Measurements from ENCODE around the gene CPPED1.

The CPPED1 gene

GRCh38 chr16:12649356-12649755, 154.3 kb downstream of the CPPED1 start:
- no peak for DNase-seq (ENCODE audit: low read depth, low spot score)

DNA sequence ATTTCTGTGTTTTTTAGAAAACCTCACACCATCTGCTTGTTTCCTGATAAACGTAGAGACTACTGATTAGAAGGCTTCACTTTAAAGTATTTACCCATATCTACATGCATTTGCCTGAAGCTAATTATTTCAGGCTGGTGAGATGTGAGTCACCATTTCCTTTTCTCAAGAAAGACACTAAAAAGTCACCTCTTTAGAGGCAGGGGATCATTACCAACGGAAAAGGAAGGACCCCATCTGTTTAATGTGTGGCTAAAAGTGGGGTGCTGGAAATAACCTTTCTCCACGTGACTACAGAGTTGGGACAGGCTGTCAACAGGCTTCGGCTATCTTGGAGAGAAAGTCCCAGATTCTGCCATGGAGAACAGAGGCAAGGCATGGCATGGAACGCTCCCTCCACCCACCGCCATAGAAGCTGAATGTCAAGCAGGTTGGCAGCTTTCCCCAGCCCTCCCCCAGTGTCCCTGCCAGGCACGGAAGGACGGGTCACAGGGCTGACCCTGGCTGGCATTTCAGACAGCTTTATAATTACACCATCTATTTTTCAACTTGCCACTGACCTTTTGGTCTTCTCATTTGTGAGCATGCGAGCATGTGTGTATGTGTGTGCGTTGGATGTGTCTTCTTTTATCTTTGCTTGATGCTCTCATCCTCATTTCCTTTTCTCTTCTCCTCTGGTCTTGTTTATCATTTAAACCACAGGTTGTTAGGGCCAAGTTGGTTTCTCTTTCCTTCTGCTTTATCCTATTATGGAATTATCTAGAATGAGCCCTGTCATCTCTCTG, 157.0 kb downstream of the CPPED1 start:
- DNase-seq (ENCODE audit: low read depth, low spot score): no peak

- DNase-seq (ENCODE audit: low read depth, low spot score): no peak
Measured at GRCh38 chr16:12646098-12646489, 157.6 kb downstream of the CPPED1 start.

DNA sequence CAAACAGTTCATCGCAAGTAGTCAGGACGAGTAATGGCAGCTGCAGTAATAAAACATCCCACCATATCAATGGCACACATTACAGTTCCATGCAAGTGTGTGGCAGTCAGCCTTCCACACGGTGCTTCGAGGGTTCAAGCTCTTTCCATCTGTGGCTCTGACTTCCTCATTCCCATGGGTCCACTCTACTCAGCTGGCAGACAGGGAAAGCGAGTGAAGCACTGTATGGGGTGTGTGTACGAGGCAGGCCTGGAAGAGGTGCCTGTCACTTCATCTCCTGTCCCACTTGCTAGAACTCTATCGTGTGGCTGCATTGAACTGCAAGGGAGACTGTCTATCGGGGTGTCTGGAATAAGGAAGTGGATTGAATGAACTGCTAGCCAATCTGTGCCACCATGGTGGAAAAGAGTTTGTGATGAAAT, 160.6 kb downstream of the CPPED1 start:
- DNase-seq (ENCODE audit: low read depth, low spot score): no peak

DNA sequence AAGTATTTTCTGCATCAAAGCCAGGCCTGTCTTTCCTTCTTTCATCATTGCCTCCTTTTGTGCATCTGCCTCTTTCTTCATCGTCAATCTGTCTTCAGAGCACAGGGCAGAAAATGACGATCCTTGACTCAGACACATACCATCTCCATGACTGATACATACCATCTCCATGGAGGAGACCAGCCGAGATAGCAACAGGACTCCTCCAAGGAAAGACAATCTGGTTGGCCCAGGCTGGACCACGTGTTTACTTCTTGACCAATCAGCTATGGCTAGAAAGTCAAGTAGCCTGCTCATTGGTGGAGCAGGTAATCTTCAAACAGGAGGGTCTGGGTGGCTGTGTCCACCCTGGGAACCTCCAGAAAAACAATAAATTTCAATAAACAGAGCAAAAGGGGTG, 164.6 kb downstream of the CPPED1 start:
- DNase-seq (ENCODE audit: low read depth, low spot score): no peak

- DNase-seq (ENCODE audit: low read depth, low spot score): no peak
Measured at GRCh38 chr16:12637002-12637401, 166.7 kb downstream of the CPPED1 start.

DNA sequence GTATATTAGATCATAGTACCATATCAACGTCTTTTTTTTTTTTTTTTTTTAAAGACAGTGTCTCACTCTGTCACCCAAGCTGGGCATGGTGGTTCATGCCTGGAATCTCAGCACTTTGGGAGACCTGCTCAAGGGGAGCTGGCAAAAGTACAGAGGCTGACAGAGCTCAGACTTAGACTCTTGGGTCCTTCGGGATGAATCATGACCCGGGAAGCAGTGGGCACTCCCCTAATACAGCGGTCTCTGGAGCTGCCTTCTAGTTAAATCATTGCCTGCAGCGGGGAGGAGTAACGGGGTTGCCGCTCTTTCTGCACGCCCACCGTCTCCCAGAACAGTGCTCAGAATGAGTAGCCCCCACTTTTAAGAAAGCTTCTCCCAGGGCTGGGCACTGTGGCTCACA, 174.4 kb downstream of the CPPED1 start:
- DNase-seq (ENCODE audit: low read depth, low spot score): no peak

DNA sequence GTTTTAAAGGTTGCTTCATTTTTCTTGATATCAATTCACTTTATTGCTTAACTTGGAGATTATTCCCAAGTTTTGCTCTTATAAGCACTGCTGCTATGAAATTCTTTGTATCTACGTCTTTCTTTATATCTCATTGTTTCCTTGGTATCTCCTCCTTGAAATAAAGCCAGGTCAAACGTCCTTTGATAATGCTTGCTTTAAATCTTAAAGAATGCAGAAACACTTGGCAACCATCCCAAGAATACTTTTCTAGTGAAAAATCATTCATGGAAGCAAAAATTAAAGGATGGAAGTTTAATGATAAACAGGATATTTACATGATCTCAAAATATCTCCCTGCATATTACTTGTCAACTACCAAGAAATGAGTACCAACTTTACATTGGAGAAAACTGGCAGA, 175.2 kb downstream of the CPPED1 start:
- DNase-seq (ENCODE audit: low read depth, low spot score): no peak

GRCh38 chr16:12627394-12627793, 176.3 kb downstream of the CPPED1 start:
- no peak for DNase-seq (ENCODE audit: low read depth, low spot score)

GRCh38 chr16:12626411-12626810, 177.3 kb downstream of the CPPED1 start:
- no peak for DNase-seq (ENCODE audit: low read depth, low spot score)

- DNase-seq (ENCODE audit: low read depth, low spot score): no peak
Measured at GRCh38 chr16:12625716-12626115, 178.0 kb downstream of the CPPED1 start.

- DNase-seq (ENCODE audit: low read depth, low spot score): no peak
Measured at GRCh38 chr16:12625068-12625467, 178.6 kb downstream of the CPPED1 start.

DNA sequence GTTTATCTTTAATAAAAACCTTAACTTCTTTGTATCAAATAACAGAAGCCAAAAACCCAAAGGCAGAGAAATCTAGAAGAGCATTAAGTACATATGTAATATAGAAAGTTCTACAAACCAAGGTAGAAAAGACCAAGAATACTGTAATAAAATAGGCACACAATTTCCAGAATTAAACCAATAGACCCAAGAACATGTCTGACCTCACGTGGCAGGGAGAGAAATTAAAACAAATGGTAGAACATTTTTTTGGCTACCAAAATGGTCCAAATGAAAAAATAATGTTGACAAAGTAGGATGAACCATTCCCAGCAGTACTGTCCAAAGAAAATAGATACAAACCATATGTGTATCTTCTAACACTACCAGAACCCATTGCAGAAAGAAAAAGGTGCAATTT, 183.5 kb downstream of the CPPED1 start:
- DNase-seq (ENCODE audit: low read depth, low spot score): no peak

DNA sequence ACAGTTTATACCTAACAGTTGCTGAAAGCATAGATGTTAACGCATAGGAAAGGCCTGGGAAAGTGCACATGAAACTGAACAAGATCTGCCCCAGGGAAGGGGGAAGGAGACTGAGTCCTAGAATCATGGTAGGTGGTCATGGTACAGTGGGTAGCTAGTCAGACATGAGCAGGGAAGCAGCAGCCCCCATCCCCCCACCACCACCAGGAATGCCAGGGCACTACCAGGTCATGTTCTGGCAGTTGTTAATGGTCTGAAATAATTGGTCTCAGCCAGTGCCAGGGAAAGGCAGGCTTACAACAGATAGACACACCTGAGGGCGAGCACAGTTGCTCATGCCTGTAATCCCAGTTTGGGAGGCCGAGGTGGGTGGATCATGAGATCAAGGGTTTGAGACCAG, 185.2 kb downstream of the CPPED1 start:
- DNase-seq (ENCODE audit: low read depth, low spot score): no peak

DNA sequence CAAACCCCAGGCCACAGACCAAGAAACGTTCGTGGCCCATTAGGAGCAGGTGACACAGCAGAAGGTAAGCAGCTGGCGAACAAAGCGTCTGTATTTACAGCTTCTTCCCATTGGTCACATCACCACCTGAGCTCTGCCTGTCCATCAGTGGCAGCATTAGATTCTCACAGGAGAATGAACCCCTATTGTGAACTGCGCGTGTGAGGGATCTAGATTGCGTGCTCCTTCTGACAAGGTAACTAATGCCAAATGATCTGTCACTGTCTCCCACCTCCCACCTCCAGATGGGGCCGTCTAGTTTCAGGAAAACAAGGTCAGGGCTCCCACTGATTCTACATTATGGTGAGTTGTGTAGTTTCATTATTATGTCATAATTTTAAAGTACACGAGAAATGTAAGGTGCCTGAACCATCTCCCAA, 186.3 kb downstream of the CPPED1 start:
- DNase-seq (ENCODE audit: low read depth, low spot score): peak; percentile 7

DNA sequence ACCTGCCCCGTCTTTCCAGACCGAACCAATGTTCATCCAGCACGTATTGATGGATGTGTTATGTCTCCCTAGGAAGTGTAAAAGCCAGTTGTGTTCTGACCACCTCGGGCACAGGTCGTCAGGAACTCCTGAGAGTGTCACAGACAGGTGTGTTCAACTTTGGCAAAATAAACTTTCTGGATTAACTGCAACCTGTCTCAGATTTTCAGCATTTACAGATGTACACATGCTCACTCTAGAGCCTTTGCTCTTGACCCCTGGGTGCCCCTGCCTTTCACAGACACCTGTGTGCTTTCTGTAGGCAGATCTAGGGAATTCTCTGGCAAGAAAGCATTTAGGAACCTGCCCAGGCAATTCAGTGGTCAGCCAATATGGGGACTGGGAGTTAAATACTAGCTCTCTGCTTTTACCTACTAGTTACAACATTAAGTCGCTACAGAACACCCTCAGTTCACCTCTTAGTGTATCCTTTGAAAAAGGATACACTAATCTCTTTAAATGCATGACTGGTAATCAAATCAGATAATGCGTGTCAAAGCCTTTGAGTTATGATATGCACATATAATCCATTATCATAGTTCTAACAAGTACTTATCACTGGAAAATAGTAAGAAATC, 188.9 kb downstream of the CPPED1 start:
- no peak for DNase-seq (ENCODE audit: low read depth, low spot score)

GRCh38 chr16:12613992-12614661, 189.6 kb downstream of the CPPED1 start:
- DNase-seq (ENCODE audit: low read depth, low spot score): no peak

DNA sequence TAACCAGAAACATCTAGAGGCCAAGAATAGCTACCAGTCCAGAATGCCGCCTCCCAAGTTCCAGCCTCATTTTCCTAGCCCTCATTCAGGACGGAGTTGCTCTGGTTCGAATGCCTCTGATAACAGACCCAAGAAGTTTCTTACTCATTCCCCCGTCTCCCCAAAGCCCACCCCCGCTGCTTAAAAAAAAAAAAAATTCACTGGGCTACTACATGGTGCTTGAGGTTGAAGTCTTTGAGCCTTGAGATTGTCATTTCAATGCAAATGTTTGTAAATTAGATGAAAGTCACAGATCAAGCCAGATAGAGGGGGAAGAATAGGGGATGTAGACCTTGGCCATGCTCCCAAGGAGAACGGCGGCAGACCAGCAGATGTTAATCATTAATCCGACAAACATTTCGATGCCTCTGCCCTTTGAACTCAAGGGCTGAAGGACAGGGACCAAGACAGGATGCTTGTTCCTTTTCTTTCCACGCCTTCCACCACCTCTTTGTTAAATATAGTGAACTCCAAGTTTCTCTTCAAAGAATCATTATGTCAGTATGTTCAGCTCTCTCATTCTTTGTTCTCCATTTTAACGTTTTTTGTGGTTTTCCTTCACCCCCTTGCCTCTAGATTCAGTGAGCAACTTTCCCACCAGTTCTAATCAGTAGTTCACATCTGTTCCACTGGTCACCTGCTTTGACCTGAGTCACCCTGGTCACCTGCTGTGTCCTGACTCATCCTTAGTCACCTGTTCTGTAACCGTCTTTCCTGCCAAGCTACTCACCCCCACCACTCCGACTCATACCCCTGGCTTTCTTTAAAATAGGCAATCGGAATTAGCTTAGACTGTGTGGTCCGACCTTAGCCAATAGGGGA, 190.3 kb downstream of the CPPED1 start:
- no peak for DNase-seq (ENCODE audit: low read depth, low spot score)

DNA sequence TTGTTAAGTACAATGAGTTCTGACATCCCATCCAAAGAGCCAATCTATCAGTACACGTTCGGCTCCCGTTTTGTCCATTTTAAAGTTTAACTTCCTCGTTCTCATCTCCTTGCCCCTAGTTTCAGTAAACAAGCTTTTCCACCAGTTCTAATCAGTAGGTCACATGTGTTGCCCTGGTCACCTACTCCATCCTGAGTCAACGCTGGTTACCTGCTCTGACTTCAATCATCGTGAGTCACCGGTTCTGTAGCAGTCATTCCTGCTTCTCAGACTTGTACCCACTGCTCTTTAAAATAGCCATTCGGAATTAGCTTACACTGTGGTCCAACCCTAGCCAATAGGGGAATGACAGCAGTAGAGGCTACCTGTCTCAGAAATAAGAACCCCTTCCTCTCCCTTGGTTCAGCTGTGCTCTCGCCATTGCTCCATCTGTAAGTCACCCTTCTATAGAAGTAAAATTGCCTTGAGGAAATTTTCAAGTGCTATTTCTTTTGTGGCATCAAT, 191.0 kb downstream of the CPPED1 start:
- no peak for DNase-seq (ENCODE audit: low read depth, low spot score)

- no peak for DNase-seq (ENCODE audit: low read depth, low spot score)
Measured at GRCh38 chr16:12611916-12612597, 191.6 kb downstream of the CPPED1 start.

DNA sequence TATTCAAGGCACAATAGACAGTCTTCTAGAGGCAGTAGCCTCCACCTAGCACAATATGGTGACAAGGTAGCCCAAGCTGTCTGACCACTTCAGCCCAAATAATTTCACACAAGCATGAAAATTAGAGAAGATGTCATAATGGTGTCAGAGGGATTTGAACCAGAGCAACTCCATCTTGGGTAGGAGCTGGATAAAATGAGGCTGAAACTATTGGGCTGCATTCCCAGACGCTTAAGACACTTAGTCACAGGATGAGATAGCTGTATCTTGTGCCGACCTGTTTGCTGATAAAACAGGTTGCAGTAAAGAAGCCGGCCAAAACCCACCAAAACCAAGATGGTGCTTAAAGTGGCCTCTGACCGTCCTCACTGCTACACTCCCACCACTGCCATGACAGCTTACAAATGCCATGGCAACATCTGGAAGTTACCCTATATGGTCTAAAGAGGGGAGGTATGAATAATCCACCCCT, 192.6 kb downstream of the CPPED1 start:
- DNase-seq (ENCODE audit: low read depth, low spot score): no peak

Measured in activated CD4-positive, CD25-positive, alpha-beta regulatory T cell treated with anti-CD3 and anti-CD28 coated beads, Interleukin-2, amount 50 U/mL, for 16 hours (primary cell).